T follicular helper cell (primary cell): ENCODE measurements around the gene EID1.
"Not testable (repeated sequence)": the region's sequence is repeated elsewhere in the genome, so short reads cannot be mapped to it uniquely, and the experiment has no call there.

ENCODE experiments used
- DNase-seq: peaks from one replicate; pipeline ENCODE4 v3.0.0-alpha.2; 2020; ENCODE audit warnings: low read depth

Gene EID1

GRCh38 chr15:48869966-48870365, 8.0 kb upstream of the EID1 start:
- DNase-seq, result no peak

- no peak for DNase-seq
These were observed 6.4 kb upstream of the EID1 start for GRCh38 chr15:48871542-48871941.

- no peak for DNase-seq
These were observed 5.3 kb upstream of the EID1 start for GRCh38 chr15:48872632-48873031.

- no peak for DNase-seq
These were observed 2.5 kb upstream of the EID1 start for GRCh38 chr15:48875241-48875960.

- no peak for DNase-seq
These were observed 1.9 kb upstream of the EID1 start for GRCh38 chr15:48876057-48876456.

GRCh38 chr15:48880070-48880634, 2.2 kb downstream of the EID1 start:
- no peak for DNase-seq

GRCh38 chr15:48883699-48884098, 5.8 kb downstream of the EID1 start:
- DNase-seq, result no peak

GRCh38 chr15:48887144-48887543, 9.2 kb downstream of the EID1 start:
- DNase-seq, result no peak

- DNase-seq, result no peak
These were observed 10.3 kb downstream of the EID1 start for GRCh38 chr15:48888191-48888590.

- DNase-seq, result no peak
These were observed 10.9 kb downstream of the EID1 start for GRCh38 chr15:48888836-48889235.

- no peak for DNase-seq
These were observed 12.0 kb downstream of the EID1 start for GRCh38 chr15:48889925-48890324.

- no peak for DNase-seq
These were observed 12.5 kb downstream of the EID1 start for GRCh38 chr15:48890375-48890972.

- no peak for DNase-seq
These were observed 13.4 kb downstream of the EID1 start for GRCh38 chr15:48891232-48891765.

GRCh38 chr15:48893311-48893710, 15.4 kb downstream of the EID1 start:
- no peak for DNase-seq

- DNase-seq, result no peak
These were observed 19.2 kb downstream of the EID1 start for GRCh38 chr15:48896869-48897814.

- DNase-seq, result no peak
These were observed 20.1 kb downstream of the EID1 start for GRCh38 chr15:48898032-48898431.

GRCh38 chr15:48898446-48898845, 20.5 kb downstream of the EID1 start:
- no peak for DNase-seq

GRCh38 chr15:48899793-48900192, 21.9 kb downstream of the EID1 start:
- no peak for DNase-seq

- no peak for DNase-seq
These were observed 26.8 kb downstream of the EID1 start for GRCh38 chr15:48904758-48905157.

- no peak for DNase-seq
These were observed 27.3 kb downstream of the EID1 start for GRCh38 chr15:48905216-48905615.

GRCh38 chr15:48905847-48906246, 27.9 kb downstream of the EID1 start:
- DNase-seq, result no peak

- not testable (repeated sequence) for DNase-seq
These were observed 31.4 kb downstream of the EID1 start for GRCh38 chr15:48909313-48909712.
